GM12878 (cell line): ENCODE measurements around the gene PHC3.
A peak's percentile ranks its signal among the peaks of the same experiment; 100 is the strongest.

ENCODE experiments used
- CEBPB ChIP-seq, 2 experiments: fragments of 150-350 bp in 1 of 2; IDR thresholded peaks; 2 replicates each; pipeline ENCODE4 v1.6.1; 2012 to 2014; ENCODE audit warnings: low read depth in 2 of 2, low read length in 2 of 2, borderline replicate concordance in 1 of 2, inconsistent platforms in 1 of 2
- EZH2 ChIP-seq: IDR thresholded peaks from 2 replicates; pipeline ENCODE4 v1.6.1; 2012; ENCODE audit warnings: low read depth, mild to moderate bottlenecking, control low read depth, inconsistent platforms, low read length, borderline replicate concordance; ENCODE audit not compliant: control insufficient read depth
- JUND ChIP-seq: IDR thresholded peaks from 2 replicates; pipeline ENCODE4 v1.6.1; 2012; ENCODE audit warnings: low read depth, mild to moderate bottlenecking, low read length, improper control_type of control experiment, moderate library complexity
- NFYB ChIP-seq: IDR thresholded peaks from 2 replicates; pipeline ENCODE4 v1.6.1; 2011; ENCODE audit warnings: low read depth, mild to moderate bottlenecking, low read length, improper control_type of control experiment, moderate library complexity; ENCODE audit not compliant: insufficient read depth
- RAD21 ChIP-seq: IDR thresholded peaks from 2 replicates; pipeline ENCODE4 v1.6.1; 2011; ENCODE audit warnings: mild to moderate bottlenecking, low read depth, low read length, moderate library complexity; ENCODE audit not compliant: insufficient read depth
- REST ChIP-seq: IDR thresholded peaks from 2 replicates; pipeline ENCODE4 v1.6.1; 2012; ENCODE audit warnings: mild to moderate bottlenecking, low read depth, low read length
- SUZ12 ChIP-seq: fragments of 200-600 bp; sonication (generic); IDR thresholded peaks from one replicate; pipeline ENCODE4 v1.6.1; 2018; ENCODE audit warnings: antibody characterized with exemption, mild to moderate bottlenecking; ENCODE audit not compliant: unreplicated experiment
- TAF1 ChIP-seq: IDR thresholded peaks from 2 replicates; pipeline ENCODE4 v1.6.1; 2011; ENCODE audit warnings: mild to moderate bottlenecking, low read depth, low read length, borderline replicate concordance
- USF1 ChIP-seq: IDR thresholded peaks from 2 replicates; pipeline ENCODE4 v1.6.1; 2011; ENCODE audit warnings: borderline replicate concordance, low read depth, mild to moderate bottlenecking, moderate library complexity, mixed read lengths, low read length; ENCODE audit not compliant: insufficient read depth; ENCODE audit errors: extremely low read length
- TF ChIP-seq, protein P1 (sequence below), 3 experiments: IDR thresholded peaks in 2 of 3; conservative IDR thresholded peaks in 1 of 3; 2 replicates each; pipeline ENCODE4 v1.5.1; 2011; ENCODE audit warnings: low read depth in 3 of 3, low read length in 3 of 3, mild to moderate bottlenecking in 3 of 3, control low read depth in 2 of 3, moderate library complexity in 2 of 3, inconsistent platforms in 1 of 3, mixed read lengths in 1 of 3; ENCODE audit not compliant: control insufficient read depth in 2 of 3, insufficient read depth in 1 of 3; ENCODE audit errors: extremely low read depth in 1 of 3
- TF ChIP-seq, protein P2 (sequence below): fragments of 450-650 bp; IDR thresholded peaks from 2 replicates; pipeline ENCODE4 v1.6.1; 2018; ENCODE audit warnings: borderline replicate concordance, mild to moderate bottlenecking; ENCODE audit not compliant: partially characterized antibody

- TF ChIP-seq EZH2 (no peak), REST (no peak), RAD21 (no peak), NFYB (no peak), TAF1 (peak; percentile 81; the same call in 1 of the 2 replicates), CEBPB (IDR thresholded peaks at IDR 0.05; ENCODE audit: borderline replicate concordance in 1 of 2, low read depth in 2 of 2, low read length in 2 of 2) (no peak), USF1 (peak; percentile 95), SUZ12 (no peak), JUND (no peak)
- TF ChIP-seq, protein P1, sequence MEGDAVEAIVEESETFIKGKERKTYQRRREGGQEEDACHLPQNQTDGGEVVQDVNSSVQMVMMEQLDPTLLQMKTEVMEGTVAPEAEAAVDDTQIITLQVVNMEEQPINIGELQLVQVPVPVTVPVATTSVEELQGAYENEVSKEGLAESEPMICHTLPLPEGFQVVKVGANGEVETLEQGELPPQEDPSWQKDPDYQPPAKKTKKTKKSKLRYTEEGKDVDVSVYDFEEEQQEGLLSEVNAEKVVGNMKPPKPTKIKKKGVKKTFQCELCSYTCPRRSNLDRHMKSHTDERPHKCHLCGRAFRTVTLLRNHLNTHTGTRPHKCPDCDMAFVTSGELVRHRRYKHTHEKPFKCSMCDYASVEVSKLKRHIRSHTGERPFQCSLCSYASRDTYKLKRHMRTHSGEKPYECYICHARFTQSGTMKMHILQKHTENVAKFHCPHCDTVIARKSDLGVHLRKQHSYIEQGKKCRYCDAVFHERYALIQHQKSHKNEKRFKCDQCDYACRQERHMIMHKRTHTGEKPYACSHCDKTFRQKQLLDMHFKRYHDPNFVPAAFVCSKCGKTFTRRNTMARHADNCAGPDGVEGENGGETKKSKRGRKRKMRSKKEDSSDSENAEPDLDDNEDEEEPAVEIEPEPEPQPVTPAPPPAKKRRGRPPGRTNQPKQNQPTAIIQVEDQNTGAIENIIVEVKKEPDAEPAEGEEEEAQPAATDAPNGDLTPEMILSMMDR (IDR thresholded peaks at IDR 0.05 in 2 of 3, conservative IDR thresholded peaks at IDR 0.05 in 1 of 3; ENCODE audit: control insufficient read depth in 2 of 3, extremely low read depth in 1 of 3, insufficient read depth in 1 of 3, low read depth in 3 of 3, low read length in 3 of 3), result 0 out of 6 replicates have a peak, but pooled peaks of 1 of the 3 experiments have one; percentile 17
- TF ChIP-seq, protein P2, sequence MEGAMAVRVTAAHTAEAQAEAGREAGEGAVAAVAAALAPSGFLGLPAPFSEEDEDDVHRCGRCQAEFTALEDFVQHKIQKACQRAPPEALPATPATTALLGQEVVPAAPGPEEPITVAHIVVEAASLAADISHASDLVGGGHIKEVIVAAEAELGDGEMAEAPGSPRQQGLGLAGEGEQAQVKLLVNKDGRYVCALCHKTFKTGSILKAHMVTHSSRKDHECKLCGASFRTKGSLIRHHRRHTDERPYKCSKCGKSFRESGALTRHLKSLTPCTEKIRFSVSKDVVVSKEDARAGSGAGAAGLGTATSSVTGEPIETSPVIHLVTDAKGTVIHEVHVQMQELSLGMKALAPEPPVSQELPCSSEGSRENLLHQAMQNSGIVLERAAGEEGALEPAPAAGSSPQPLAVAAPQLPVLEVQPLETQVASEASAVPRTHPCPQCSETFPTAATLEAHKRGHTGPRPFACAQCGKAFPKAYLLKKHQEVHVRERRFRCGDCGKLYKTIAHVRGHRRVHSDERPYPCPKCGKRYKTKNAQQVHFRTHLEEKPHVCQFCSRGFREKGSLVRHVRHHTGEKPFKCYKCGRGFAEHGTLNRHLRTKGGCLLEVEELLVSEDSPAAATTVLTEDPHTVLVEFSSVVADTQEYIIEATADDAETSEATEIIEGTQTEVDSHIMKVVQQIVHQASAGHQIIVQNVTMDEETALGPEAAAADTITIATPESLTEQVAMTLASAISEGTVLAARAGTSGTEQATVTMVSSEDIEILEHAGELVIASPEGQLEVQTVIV, result peak; percentile 37
These were observed at the start of gene PHC3 for GRCh38 chr3:170180908-170181885.
